ENCODE results near the gene STS. TPM values are rescaled to one million over a fixed set of nuclear protein-coding genes. Genes with fewer than 3 reads are reported as not detected.

The STS gene
- total and polyA plus RNA-seq, 10 of the 15 experiments (the other 5 are each of a cell fraction or from before 2014, with no cell fraction given): 1.6 to 19.4 (median 4.7) TPM

GRCh38 chrX:7163146-7163677, 15.7 kb downstream of the STS start:
- Histone ChIP-seq H3K36me3 (ENCODE audit: control insufficient read depth in 2 of 2, insufficient read depth in 2 of 2, low read length in 1 of 2) (no peaks in the 10 kb centered on the region; a peak in 1 of 4 replicates), H3K27me3 (replicated peaks in 1 of 2; ENCODE audit: control insufficient read depth in 2 of 2, insufficient read depth in 2 of 2, low read length in 1 of 2) (no peaks in the 10 kb centered on the region), H3K4me1 (ENCODE audit: control insufficient read depth, insufficient read depth, low read length) (no peaks in the 10 kb centered on the region), H3K9me3 (replicated peaks; ENCODE audit: control insufficient read depth, insufficient read depth, low read length) (no peaks in the 10 kb centered on the region; the same call in 2 of the 3 replicates), H3K4me2 (ENCODE audit: control insufficient read depth, insufficient read depth) (no peak overlapping the region), H3K9ac (ENCODE audit: control insufficient read depth, insufficient read depth, low read length) (no peak overlapping the region), H3K27ac (ENCODE audit: control insufficient read depth, insufficient read depth) (no peak overlapping the region), H4K20me1 (ENCODE audit: control insufficient read depth, insufficient read depth) (no peaks in the 10 kb centered on the region), H3K79me2 (ENCODE audit: control insufficient read depth, insufficient read depth, low read length) (no peaks in the 10 kb centered on the region), H2AFZ (ENCODE audit: control insufficient read depth, low read depth, low read length) (no peak overlapping the region), H3K4me3 (no peak overlapping the region)
- RAD21 ChIA-PET (ENCODE audit: unreplicated experiment): interaction anchor here (1.4 kb wide), 1 partner anchor 28 kb away, joined by 3 read pairs; no protein-coding TSS in a partner anchor
- SMC1A ChIA-PET (ENCODE audit: uncharacterized antibody, unreplicated experiment): interaction anchor here (0.7 to 2.7 kb wide), 3 partner anchors 17 to 28 kb away, joined by 3 to 9 read pairs (median 4); no protein-coding TSS in a partner anchor
- FAIRE-seq (no peak), DNase-seq (ENCODE audit: low read depth, low spot score) (no peak), ATAC-seq (no peak)
- in situ Hi-C loops (cut with MboI) (no loop called here), intact Hi-C loops (cut with micrococcal nuclease; ENCODE audit: unreplicated experiment) (no loop called here)
- TF ChIP-seq BHLHE40 (IDR thresholded peaks at IDR 0.05; ENCODE audit: borderline replicate concordance in 1 of 2, low read depth in 2 of 2, low read length in 1 of 2) (no peak), MEF2B (IDR thresholded peaks at IDR 0.05; ENCODE audit: partially characterized antibody, poor library complexity, severe bottlenecking) (no peak), SUPT20H (IDR thresholded peaks at IDR 0.05; ENCODE audit: borderline replicate concordance, control insufficient read depth, low read depth, low read length) (no peak)
- WGBS (ENCODE audit: insufficient coverage, insufficient replicate concordance, low lambda C conversion rate, missing lambda C conversion rate): 41% methylated on average over 1 of the region's 1 CpG
- CTCF ChIA-PET: no interaction called here
- POLR2A ChIA-PET: no interaction called here
- BruUV-seq (replicated peaks): no TSS peak

GRCh38 chrX:7164174-7164573, 16.7 kb downstream of the STS start:
- no TSS peak for BruUV-seq (replicated peaks)
- Histone ChIP-seq H3K27ac (ENCODE audit: control insufficient read depth, insufficient read depth) (no peak overlapping the region), H3K9me3 (replicated peaks; ENCODE audit: control insufficient read depth, insufficient read depth, low read length) (peaks cover 2% of the 10 kb centered on the region; the same call in 1 of the 3 replicates), H3K4me3 (no peak overlapping the region), H3K27me3 (replicated peaks in 1 of 2; ENCODE audit: control insufficient read depth in 2 of 2, insufficient read depth in 2 of 2, low read length in 1 of 2) (no peaks in the 10 kb centered on the region), H4K20me1 (ENCODE audit: control insufficient read depth, insufficient read depth) (no peaks in the 10 kb centered on the region), H3K79me2 (ENCODE audit: control insufficient read depth, insufficient read depth, low read length) (no peaks in the 10 kb centered on the region), H3K36me3 (ENCODE audit: control insufficient read depth in 2 of 2, insufficient read depth in 2 of 2, low read length in 1 of 2) (no peaks in the 10 kb centered on the region; a peak in 1 of 4 replicates), H2AFZ (ENCODE audit: control insufficient read depth, low read depth, low read length) (no peak overlapping the region), H3K4me1 (ENCODE audit: control insufficient read depth, insufficient read depth, low read length) (no peaks in the 10 kb centered on the region), H3K9ac (ENCODE audit: control insufficient read depth, insufficient read depth, low read length) (no peak overlapping the region), H3K4me2 (ENCODE audit: control insufficient read depth, insufficient read depth) (no peak overlapping the region)
- DNase-seq (ENCODE audit: low read depth, low spot score) (no peak), ATAC-seq (no peak), FAIRE-seq (no peak)
- intact Hi-C loops (cut with micrococcal nuclease; ENCODE audit: unreplicated experiment): no loop called here
- in situ Hi-C loops (cut with MboI): no loop called here
- RAD21 ChIA-PET (ENCODE audit: unreplicated experiment): no interaction called here
- no peak for TF ChIP-seq JUND (IDR thresholded peaks at IDR 0.05; ENCODE audit: low read depth, low read length)
- TF ChIP-seq RAD21 (IDR thresholded peaks at IDR 0.05; ENCODE audit: insufficient read depth, low read depth, low read length): 0 out of 2 replicates have a peak, but pooled peaks have one; percentile 14
- 74% methylated on average over 3 of the region's 3 CpGs for WGBS (ENCODE audit: insufficient coverage, insufficient replicate concordance, low lambda C conversion rate, missing lambda C conversion rate)
- POLR2A ChIA-PET: no interaction called here
- CTCF ChIA-PET: interaction anchor here (1.0 to 1.2 kb wide), 2 partner anchors 25 to 28 kb away, joined by 3 to 5 read pairs; no protein-coding TSS in a partner anchor
- SMC1A ChIA-PET (ENCODE audit: uncharacterized antibody, unreplicated experiment): interaction anchor here (1.2 to 2.7 kb wide), 2 partner anchors 10 to 18 kb away, joined by 3 to 9 read pairs; no protein-coding TSS in a partner anchor

Measured in GM12878 (cell line).